C4-2B (cell line): ENCODE measurements around the gene PHLDB2.
A peak's percentile ranks its signal among the peaks of the same experiment; 100 is the strongest.

ENCODE experiments used
- ZFX ChIP-seq: fragments of 450-650 bp; IDR thresholded peaks from 2 replicates; pipeline ENCODE4 v1.6.1; 2017
- TF ChIP-seq, protein P1 (sequence below): fragments of 450-650 bp; conservative IDR thresholded peaks from 2 replicates; pipeline ENCODE4 v1.5.1; 2017; ENCODE audit warnings: mild to moderate bottlenecking

DNA sequence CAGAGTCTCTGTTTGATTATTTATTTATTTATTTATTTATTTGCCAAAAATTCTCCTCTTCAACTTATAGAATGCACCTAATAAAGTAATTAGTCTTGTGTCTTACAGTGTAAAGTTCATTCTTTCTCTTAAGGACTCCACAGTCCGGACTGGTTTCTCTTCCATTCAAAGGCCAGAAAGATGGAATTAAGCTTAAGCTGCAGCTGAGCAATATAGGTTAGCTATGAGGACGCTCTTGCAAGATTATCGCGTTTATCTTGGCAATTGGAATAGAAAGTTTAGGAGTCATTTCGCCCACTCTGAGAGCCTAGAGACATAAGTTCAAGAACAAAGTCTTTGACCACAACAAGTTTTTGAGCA lies 154.7 kb downstream of the PHLDB2 start:
- TF ChIP-seq, protein P1, sequence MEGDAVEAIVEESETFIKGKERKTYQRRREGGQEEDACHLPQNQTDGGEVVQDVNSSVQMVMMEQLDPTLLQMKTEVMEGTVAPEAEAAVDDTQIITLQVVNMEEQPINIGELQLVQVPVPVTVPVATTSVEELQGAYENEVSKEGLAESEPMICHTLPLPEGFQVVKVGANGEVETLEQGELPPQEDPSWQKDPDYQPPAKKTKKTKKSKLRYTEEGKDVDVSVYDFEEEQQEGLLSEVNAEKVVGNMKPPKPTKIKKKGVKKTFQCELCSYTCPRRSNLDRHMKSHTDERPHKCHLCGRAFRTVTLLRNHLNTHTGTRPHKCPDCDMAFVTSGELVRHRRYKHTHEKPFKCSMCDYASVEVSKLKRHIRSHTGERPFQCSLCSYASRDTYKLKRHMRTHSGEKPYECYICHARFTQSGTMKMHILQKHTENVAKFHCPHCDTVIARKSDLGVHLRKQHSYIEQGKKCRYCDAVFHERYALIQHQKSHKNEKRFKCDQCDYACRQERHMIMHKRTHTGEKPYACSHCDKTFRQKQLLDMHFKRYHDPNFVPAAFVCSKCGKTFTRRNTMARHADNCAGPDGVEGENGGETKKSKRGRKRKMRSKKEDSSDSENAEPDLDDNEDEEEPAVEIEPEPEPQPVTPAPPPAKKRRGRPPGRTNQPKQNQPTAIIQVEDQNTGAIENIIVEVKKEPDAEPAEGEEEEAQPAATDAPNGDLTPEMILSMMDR, result peak; percentile 52
- TF ChIP-seq ZFX, result no peak
